NB4 (cell line): ENCODE results near the gene GRB2.
"Not testable (repeated sequence)": the region's sequence is repeated elsewhere in the genome, so short reads cannot be mapped to it uniquely, and the experiment has no call there.

Experiments used
- DNase-seq: peaks from one replicate; pipeline ENCODE4 v3.0.0; 2010; ENCODE audit warnings: low read depth
- H3K4me3 ChIP-seq: one replicate; pipeline ENCODE4 v1.5.1; 2011; ENCODE audit warnings: mild to moderate bottlenecking, low read depth, low read length, moderate library complexity
- CTCF ChIP-seq: IDR thresholded peaks from one replicate; pipeline ENCODE4 v1.5.1; 2012; ENCODE audit warnings: low read depth, low read length
- MAX ChIP-seq: IDR thresholded peaks from 2 replicates; pipeline ENCODE4 v1.6.1; 2011; ENCODE audit warnings: low read depth, low read length
- MYC ChIP-seq: IDR thresholded peaks from 2 replicates; pipeline ENCODE4 v1.6.1; 2011; ENCODE audit warnings: low read depth, low read length
- POLR2A ChIP-seq: IDR thresholded peaks from 2 replicates; pipeline ENCODE4 v1.6.1; 2011; ENCODE audit warnings: mild to moderate bottlenecking; ENCODE audit not compliant: insufficient read length; ENCODE audit errors: extremely low read depth

The GRB2 gene

GRCh38 chr17:75442168-75443103, 37.0 kb upstream of the GRB2 start:
- no peak for DNase-seq
- no peak overlapping the region for H3K4me3 ChIP-seq
- TF ChIP-seq MAX: no peak
- TF ChIP-seq POLR2A: no peak
- TF ChIP-seq MYC: no peak
- TF ChIP-seq CTCF: no peak

- DNase-seq: no peak
- TF ChIP-seq MAX (no peak), MYC (no peak), CTCF (no peak), POLR2A (no peak)
These were observed 35.4 kb upstream of the GRB2 start for GRCh38 chr17:75440738-75441448.

GRCh38 chr17:75439287-75439686, 33.8 kb upstream of the GRB2 start:
- H3K4me3 ChIP-seq: no peak overlapping the region
- TF ChIP-seq POLR2A: no peak
- TF ChIP-seq MAX: no peak
- TF ChIP-seq CTCF: no peak
- TF ChIP-seq MYC: no peak
- DNase-seq: no peak

More at GRCh38 chr17:75440738-75441448, 35.4 kb upstream of the GRB2 start:
- no peak overlapping the region for H3K4me3 ChIP-seq

GRCh38 chr17:75437404-75437803, 31.9 kb upstream of the GRB2 start:
- DNase-seq, H3K4me3 ChIP-seq: not testable (repeated sequence)

- DNase-seq: not testable (repeated sequence)
These were observed 29.0 kb upstream of the GRB2 start for GRCh38 chr17:75434433-75434832.

GRCh38 chr17:75433218-75433783, 27.8 kb upstream of the GRB2 start:
- no peak overlapping the region for H3K4me3 ChIP-seq
- TF ChIP-seq MYC: no peak
- no peak for TF ChIP-seq CTCF
- TF ChIP-seq POLR2A: no peak
- TF ChIP-seq MAX: no peak
- no peak for DNase-seq

More at GRCh38 chr17:75434433-75434832, 29.0 kb upstream of the GRB2 start:
- H3K4me3 ChIP-seq: not testable (repeated sequence)
